Measurements from ENCODE around the gene GMPR.
"Not testable (repeated sequence)": the region's sequence is repeated elsewhere in the genome, so short reads cannot be mapped to it uniquely, and the experiment has no call there.

Gene GMPR

DNA sequence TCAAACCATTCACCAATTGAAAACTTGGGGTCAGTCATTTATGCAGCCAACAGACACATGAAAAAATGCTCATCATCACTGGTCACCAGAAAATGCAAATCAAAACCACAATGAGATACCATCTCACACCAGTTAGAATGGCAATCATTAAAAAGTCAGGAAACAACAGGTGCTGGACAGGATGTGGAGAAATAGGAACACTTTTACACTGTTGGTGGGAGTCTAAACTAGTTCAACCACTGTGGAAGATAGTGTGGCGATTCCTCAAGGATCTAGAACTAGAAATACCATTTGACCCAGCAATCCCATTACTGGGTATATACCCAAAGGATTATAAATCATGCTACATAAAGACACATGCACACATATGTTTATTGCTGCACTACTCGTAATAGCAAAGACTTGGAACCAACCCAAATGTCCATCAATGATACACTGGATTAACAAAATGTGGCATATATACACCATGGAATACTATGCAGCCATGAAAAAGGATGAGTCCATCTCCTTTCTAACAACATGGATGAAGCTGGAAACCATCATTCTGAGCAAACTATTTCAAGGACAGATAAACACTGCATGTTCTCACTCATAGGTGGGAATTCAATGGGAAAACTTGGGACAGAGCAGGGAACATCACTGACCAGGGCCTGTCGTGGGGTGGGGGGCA is 13.2 kb upstream of the GMPR start:
- not testable (repeated sequence) for DNase-seq (ENCODE audit: low read depth)

DNA sequence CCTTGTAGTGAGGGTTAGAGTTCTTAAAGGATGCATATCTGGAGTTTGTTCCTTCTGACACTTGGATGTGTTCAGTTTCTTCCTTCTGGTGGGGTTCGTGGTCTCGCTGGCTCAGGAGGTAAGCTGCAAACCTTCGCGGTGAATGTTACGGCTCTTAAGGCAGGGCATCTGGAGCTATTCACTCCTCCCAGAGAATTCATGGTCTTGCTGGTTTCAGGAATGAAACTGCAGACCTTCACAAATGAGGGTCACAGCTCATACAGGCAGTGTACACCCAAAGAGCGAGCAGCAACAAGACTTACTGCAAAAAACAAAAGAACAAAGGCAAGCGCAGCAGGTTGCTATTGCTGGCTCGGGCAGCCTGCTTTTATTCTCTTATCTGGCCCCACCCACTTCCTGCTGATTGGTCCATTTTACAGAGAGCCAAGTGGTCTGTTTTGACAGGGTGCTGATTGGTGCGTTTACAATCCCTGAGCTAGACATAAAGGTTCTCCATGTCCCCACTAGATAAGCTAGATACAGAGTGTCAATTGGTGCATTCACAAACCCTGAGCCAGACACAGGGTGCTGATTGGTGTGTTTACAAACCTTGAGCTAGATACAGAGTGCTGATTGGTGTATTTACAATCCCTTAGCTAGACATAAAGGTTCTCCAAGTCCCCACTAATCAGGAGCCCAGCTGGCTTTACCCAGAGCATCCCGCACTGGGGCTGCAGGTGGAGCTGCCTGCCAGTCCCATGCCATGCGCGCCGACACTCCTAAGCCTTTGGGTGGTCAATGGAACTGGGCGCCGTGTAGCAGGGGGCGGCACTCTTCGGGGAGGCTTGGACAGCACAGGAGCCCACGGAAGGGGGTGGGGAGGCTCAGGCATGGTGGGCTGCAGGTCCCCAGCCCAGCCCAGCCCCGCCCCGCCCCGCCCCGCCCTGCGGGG is 12.0 kb upstream of the GMPR start:
- DNase-seq (ENCODE audit: low read depth), result not testable (repeated sequence)

DNA sequence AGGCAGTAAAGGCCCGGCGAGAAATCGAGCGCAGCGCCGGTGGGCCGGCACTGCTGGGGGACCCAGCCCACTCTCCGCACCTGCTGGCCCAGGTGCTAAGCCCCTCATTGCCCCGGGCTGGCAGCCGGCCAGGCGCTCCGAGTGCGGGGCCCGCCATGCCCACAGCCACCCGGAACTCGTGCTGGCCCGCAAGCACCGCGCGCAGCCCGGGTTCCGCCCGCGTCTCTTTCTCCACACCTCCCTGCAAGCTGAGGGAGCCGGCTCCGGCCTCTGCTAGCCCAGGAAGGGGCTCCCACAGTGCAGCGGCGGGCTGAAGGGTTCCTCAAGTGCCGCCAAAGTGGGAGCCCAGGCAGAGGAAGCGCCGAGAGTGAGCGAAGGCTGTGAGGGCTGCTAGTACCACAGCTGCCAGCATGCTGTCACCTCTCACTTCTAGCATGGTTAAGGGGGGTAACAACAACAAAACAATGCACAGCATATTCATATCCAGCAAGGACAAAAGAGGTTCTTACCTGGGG is 11.3 kb upstream of the GMPR start:
- DNase-seq (ENCODE audit: low read depth), result no peak

DNA sequence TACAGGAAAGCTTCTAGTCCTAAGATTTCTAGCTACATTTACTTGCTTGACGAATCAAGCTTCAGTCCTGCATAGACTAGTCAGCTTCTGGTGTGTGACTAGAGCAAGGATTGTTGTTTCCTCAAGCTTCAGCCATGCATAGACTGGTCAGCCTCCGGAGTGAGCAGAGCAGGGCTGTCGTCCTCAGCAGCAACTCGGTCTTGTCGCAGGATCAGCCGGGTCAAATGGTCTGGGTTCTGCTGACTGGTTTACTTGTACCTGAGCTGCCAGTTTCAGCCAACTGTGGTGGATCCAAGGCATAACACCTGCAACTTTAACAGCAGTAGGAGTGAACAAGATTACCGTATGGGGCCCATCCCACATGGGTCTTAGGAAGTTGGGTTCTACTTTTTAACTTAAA is 10.8 kb upstream of the GMPR start:
- no peak for DNase-seq (ENCODE audit: low read depth)

DNA sequence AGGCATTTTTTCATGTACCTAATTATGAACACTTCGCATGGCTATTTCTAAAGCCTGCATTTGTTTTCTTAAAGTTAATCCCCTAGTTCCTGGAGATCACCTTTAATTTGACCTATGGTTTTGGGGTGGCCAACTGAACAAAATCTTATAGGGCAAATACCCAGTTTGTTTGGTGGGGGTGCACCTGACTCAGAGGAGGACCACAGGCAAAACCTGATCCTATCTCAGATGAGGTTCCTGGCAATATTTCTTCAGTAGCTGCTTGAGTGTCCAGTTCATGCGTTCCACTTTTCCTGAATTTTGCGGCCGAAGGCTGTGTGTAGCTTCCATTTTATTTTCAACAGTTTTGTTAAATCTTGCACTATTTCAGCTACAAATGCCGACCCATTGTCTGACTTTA is 10.3 kb upstream of the GMPR start:
- DNase-seq (ENCODE audit: low read depth), result no peak

DNA sequence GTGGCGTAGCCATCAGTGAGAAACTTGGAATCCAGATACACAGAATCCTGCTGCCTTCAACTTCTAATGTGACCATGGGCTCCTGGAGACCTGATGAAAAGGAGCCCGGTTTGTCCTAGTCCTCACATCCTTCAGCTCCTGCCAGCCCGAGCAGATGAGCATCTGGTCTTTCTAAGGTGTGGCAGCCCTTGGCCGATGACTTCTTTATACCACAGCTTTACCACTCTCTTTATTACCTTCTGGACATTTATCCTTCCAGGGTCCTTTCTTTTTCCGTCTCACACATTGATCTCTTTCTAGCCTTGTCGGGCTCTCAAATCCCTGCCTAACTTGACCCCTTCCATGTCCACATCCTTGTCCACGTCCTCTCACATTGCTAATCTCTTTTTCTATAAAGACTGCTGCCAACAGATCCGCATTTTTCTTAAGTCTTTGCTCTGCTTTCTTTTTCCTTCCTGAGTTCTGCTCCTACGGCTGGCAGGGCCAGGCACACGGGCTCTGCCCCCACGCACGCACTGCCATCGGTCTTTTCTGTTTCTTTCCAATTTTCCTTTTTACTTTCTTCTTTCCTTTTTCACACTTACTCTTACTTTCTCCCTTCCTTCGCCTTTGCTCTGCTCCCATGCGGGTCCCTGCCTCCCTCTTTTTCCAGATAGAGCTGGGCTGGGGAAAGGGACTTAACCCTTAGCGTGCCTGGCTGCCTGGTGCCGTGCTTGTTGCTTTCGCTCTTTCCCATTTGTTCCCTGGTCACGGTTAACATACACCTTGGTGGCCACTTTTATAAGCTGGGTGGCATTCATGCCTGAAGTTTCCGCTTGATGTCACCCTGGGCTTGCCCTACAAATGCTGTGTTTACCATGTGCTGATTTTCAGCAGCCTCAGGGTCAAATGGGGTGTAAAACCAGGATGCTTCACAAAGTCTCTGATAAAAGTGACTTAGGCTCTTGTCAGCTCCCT is 9.4 kb upstream of the GMPR start:
- DNase-seq (ENCODE audit: low read depth), result no peak

DNA sequence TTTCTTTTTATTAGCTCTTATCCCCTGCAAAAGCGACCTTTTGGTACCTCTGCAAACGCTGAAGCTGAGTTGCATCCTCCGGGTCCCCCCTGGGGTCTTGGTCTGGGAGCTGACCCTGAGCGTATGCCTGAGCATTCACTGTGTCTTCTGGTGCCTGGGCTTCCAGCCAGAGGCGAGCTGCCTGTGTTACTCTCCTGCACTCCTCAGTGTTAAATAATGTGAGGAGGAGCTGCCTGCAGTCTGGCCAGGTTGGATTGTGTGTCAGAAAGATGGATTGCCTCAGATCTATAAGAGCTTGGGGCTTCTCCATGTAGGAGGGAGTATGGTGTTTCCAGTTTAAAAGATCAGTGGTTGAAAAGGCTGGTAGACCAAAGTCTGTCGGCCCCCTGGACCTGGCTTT is 8.7 kb upstream of the GMPR start:
- DNase-seq (ENCODE audit: low read depth), result no peak

DNA sequence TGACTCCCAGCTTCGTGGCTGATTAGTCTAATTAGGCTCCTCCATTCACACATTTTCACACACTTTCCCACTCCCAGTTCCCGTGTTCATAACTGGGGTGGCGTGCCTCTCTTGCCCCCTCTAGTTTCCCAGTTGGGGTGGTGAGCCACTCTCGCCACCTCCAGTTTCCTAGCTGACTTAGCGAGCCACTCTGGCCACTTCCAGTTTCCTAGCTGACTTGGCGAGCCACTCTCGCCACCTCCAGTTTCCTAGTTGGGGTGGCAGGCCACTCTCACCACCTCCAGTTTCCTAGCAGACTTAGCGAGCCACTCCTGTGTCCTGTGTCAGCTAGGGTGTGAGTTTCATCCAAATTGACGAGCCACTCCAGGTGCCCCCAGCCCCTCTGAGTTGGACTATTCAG is 7.4 kb upstream of the GMPR start:
- no peak for DNase-seq (ENCODE audit: low read depth)

DNA sequence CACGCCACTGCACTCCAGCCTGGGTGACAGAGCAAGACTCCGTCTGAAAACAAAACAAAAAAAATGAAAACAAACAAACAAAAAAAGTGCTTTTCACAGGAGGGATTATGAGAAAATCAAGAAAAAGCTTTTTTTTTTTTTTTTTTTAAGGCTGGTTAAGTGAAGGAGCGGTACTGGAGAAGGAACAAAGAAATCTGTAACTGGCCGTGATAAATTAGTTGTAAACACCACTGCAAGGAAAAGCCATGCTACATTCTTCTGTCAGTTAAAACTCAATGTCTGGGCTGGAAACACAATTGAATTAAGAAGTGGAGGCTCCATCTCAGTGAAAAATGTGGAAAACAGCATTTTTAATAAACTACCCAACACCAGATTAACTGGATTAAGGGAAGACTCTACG is 6.3 kb upstream of the GMPR start:
- no peak for DNase-seq (ENCODE audit: low read depth)

DNA sequence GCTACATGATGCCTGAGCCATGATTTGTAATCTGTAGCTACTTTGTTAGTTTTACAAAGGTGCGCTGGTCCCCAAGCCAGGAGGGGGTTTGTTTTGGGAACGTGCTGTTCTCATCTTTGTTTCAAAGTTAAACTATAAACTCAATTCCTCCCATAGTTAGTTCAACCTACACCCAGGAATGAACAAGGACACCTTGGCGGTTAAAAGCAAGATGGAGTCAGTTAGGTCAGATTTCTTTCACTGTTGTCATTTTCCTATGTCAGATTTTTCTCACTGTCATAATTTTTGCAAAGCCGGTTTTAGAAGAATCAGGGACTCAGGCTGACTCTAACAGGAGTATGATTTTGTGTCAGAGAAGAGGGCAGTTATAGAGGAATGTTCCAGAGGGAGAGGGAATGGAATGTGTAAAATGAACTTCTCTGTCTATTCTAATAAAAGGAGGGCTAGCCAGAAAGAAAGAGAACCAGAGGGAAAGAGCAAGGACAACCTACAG is 2.3 kb upstream of the GMPR start:
- no peak for DNase-seq (ENCODE audit: low read depth)

DNA sequence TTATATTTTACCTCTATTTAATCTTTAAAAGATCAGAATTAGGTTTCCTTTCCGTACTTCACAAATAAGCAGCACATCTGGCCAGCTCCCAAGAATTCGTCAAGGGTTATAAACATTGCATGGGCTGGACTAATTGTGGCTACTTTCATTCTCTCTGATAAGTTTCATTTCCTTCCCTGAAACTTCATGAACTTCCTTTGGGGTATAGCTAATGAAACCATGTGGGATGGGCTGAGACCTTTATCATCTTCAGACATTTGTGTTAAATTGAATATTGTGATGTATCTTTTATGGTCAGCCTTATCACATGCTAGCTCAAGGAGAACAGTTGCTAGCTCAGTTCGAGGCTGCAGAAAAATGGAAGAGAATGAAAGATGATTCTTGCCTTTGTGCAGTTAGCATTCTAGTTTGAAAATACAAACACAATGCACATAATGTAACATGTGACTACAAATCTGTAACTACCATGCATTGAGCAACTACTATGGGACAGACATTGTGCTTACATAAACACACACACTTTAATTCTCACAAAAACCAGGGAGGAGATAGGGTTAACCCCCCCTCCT is 1.7 kb upstream of the GMPR start:
- no peak for DNase-seq (ENCODE audit: low read depth)

DNA sequence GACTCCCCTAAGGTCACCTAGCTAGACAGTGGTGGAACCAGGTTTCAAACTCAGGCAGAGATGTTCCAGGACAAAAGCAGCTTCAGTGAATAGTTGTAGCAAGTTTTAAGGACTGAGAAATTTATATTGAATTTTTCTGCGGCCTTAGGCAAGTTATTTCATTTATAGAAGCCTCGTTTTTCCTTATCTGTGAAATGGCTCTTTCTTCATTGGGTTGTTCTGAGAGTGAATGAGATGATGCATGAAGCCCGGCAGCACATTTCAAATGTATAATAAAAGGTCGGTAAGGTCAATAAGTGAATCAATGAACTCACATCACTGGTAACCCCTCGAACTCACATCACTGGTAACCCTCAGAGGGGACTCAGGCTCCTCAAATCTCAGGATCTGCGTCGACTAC is 1.1 kb upstream of the GMPR start:
- DNase-seq (ENCODE audit: low read depth), result no peak

DNA sequence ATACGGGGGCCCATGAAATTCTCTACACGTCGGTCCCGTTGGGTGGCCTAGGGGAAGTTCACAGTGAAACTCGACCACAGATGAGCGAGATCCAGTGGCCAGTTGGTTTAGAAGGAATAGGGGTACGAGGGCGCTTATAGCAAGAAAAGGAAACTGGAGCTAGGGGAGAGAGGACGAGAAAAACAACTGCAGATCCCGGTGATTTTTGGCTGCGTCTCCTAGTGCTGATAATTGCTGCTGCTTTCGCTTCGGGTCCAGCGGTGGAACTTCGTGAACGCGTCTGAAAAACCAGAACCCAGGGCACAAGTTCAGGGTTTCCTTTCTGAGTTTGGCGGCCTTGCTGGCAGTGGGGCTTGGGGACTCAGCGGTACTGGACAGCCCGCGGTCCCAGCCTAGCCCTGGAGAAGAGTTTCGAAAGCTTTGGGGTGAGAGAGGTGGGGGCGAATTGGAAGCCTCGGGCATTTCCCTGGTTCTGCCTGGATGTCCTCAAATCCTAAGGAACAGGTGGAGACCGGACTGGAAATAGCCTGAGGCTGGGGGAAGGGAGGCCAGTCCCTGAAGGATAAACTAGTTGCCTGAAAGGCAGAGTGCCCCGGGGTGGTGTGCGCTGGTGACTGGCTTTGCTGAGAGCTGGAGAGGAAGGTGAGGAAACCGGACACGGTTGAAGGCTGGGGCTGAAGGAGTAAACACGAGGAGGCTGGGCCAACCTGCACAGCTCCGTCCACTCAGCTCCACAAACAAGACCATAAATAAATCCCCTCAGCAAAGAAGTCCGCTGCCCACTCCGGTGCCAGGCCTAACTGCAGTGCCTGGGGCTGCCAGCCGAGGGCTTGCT is 793 bp downstream of the GMPR start:
- no peak for DNase-seq (ENCODE audit: low read depth)

DNA sequence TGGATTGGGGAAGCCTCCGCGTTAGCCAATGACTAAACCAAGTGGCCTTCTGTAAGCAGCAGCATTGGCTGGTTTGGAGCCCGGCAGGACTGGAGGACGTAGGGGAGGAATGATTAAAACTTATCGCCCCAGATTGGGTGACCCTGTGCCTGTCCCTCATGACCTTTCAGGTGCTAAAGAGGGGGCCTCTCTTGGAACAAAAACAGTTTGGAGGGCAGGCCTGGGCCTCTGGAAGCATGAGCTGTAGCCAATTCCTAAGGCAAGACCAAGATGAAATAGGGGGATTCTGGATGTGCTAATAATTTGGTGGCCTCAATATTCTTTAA is 1.4 kb downstream of the GMPR start:
- no peak for DNase-seq (ENCODE audit: low read depth)

DNA sequence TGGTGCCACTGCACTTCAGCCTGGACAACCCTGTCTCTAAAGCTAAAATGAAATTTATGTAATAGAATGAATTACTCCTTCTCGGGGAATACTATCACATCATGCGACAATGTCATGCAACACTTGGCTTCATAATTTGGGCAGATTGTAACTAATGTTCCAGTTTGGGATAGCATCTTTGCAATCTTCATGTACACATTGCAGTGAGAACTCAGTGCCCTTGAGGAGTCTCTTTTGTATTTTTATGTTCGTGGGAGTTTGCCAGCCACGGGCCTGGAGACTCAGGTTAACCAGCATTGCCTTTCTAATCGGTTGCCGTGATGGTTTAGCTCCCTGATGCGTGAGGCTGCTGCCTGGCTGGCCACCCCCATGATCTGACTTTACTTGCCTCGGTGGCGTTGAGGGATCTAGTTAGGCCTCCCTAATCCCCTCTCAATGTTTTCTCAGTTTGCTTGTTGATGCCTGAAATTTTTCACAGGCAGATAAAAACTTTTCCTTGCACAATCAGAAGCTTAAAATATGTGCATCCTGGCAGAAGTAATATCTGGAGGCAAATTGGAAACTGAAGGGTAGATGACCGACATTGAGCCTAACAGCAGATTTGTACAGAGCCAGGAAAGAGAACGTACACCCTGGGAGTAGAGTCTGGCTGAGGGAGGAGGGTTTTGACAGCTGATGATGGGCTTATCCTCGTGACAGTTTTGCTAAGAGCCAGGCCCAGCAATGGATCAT is 2.4 kb downstream of the GMPR start:
- DNase-seq (ENCODE audit: low read depth), result no peak

DNA sequence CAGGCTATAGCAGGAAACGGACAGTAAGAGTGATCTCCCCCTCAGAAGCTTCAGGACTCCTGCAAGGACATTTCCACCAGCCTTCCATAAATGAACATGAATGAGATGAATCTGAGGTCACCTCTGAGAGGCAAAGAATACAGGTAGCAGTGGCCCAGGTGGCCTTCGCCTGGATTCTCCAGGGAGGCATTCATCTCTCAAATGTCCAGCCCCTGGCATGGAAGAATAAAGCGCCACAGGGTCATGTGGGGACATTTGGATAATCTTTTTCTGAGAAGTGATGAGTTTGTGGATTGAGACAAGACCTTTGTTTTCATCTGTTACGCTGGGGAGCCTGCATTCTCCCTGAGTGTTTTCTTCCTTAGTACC is 2.9 kb downstream of the GMPR start:
- DNase-seq (ENCODE audit: low read depth), result no peak

DNA sequence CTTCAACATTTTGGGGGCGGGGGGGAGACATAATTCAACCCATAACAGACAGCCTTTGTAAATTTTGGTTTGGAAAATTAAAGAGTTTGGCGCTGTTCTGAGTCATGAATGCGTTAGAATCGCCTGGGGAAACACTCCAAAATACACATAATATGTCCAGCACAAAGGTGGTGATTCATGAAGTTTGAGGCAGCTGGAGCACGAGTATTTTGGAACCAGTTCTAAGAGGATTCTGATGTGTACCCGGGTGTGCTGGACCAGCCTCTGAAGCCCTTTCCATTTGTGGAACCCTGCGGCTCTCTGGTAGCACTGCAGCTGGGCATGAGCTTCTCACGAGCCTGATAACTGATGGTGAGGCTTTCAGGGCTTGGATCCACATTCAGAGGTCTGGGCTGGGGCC is 4.7 kb downstream of the GMPR start:
- no peak for DNase-seq (ENCODE audit: low read depth)

DNA sequence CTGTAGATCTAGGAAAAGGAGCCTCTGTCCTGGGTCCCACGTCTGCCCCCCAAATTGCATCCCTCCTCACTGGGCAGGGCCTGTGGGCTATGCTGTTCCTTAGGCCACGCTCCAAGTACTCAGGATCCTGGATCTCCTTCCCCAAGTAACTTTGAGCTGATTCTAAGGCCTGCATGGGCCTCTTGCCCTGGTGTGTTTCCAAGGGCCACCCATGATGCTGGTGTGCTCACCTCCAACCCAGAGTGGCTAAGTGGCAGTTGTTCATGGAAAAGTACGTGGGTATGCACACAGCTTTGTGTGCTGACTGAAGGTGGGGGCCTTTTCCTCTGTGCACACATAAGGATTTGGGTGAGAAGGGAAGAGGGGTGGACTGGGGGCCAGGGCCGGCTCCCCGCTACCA is 5.3 kb downstream of the GMPR start:
- no peak for DNase-seq (ENCODE audit: low read depth)

DNA sequence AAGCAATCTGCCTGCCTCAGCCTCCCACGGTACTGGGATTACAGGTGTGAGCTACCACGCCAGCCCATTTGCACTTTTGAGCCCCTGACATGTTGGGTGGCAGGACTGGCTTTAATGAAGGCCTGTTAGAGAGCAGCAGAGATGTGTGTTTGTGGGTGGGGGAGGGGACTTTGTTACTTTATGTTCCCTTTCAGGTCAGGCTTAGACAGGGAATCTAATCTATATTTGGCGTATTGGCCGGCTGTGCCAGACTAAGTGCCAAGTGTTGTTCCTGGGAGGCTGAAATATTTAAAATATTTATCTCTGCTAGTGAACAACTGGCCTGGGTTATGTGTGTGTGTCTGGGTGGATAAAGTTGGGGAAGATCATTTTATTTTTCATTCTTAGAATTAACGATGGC is 6.1 kb downstream of the GMPR start:
- no peak for DNase-seq (ENCODE audit: low read depth)

DNA sequence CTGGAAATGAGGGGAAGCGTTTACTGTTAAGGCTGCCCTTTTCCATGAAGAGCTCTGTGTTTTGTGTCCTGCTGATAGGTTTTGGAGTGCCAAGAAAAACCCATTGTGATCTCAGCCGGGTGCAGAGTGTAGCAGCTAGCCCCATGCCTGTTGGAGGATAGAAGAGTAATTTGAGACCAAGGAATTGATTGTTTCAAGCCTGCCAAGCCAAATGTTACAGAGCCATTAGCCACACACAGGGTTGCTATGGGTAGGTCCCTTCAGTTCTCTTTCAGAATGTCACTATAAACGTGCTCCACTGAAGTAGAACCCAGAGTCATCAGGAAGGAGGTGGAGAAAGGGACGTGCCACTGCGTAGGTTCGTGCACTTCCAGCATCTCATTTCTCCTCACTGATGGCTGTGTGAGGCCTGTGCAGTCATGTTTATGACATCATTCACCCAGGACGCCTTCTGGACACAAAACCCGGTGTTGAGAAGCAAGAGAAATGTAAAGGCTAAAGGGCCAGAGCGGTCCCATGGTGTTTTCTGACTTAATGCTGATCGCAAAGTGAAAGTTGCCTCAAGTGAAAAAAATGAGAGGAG is 6.6 kb downstream of the GMPR start:
- no peak for DNase-seq (ENCODE audit: low read depth)

All from stimulated activated CD4-positive, alpha-beta T cell treated with anti-CD3 and anti-CD28 coated beads, Interleukin-2, amount 100 ng/mL, for 4 hours (primary cell).